IMR-90 (cell line): ENCODE measurements around the gene CRYBA2. TPM values are rescaled to one million over a fixed set of nuclear protein-coding genes. Genes with fewer than 3 reads are reported as not detected.

ENCODE experiments used
- ATAC-seq: fragments of 200-7000 bp; cut with Tn5 transposase; 2 replicates; pipeline ENCODE4 v1.9.1; 2020; ENCODE audit warnings: low read depth, mild to moderate bottlenecking, moderate library complexity
- BruUV-seq: library from RNA; stranded (reverse); fragments of 400-500 nt; replicated peaks from 2 replicates; lab custom pipeline; 2021; lab: Mats Ljungman, UMichigan
- CTCF ChIA-PET: fragments of 300-600 bp; formaldehyde crosslinking; extraction: SDS; loops from one replicate; lab custom pipeline; 2021; ENCODE audit warnings: antibody characterized with exemption; lab: Yijun Ruan, JAX
- POLR2A ChIA-PET: fragments of 300-600 bp; sonication (Branson Sonifier 250); formaldehyde crosslinking; loops from one replicate; lab custom pipeline; 2022; ENCODE audit warnings: antibody characterized with exemption; ENCODE audit not compliant: unreplicated experiment; lab: Charles Lee
- DNase-seq: peaks from one replicate; pipeline ENCODE4 v3.0.0; 2013
- H2AFZ ChIP-seq: replicated peaks from 2 replicates; pipeline ENCODE3; 2013; ENCODE audit warnings: low read length, mild to moderate bottlenecking; ENCODE audit not compliant: poor library complexity
- H2AK5ac ChIP-seq: 2 replicates; pipeline ENCODE4 v1.6.1; 2013; ENCODE audit warnings: low read depth, low read length, inconsistent platforms
- H2AK9ac ChIP-seq: replicated peaks from 2 replicates; pipeline ENCODE3; 2013; ENCODE audit warnings: mild to moderate bottlenecking, low read depth, low read length, moderate library complexity; ENCODE audit not compliant: poor library complexity
- H2BK120ac ChIP-seq: 2 replicates; pipeline ENCODE4 v1.6.1; 2013; ENCODE audit warnings: low read depth, low read length, inconsistent platforms
- H2BK15ac ChIP-seq: 3 replicates; pipeline ENCODE4 v1.6.1; 2013; ENCODE audit warnings: low read depth, low read length, inconsistent platforms
- H2BK20ac ChIP-seq: 2 replicates; pipeline ENCODE4 v1.6.1; 2013; ENCODE audit warnings: low read depth, mild to moderate bottlenecking, inconsistent platforms, low read length, moderate library complexity
- H2BK5ac ChIP-seq: 2 replicates; pipeline ENCODE4 v1.6.1; 2013; ENCODE audit warnings: mild to moderate bottlenecking, low read depth, low read length, inconsistent platforms; ENCODE audit not compliant: poor library complexity, severe bottlenecking
- H3K14ac ChIP-seq: replicated peaks from 2 replicates; pipeline ENCODE4 v1.6.1; 2013; ENCODE audit warnings: low read depth, low read length, inconsistent platforms
- H3K18ac ChIP-seq: 2 replicates; pipeline ENCODE4 v1.6.1; 2013; ENCODE audit warnings: low read depth, low read length, control low read depth
- H3K23ac ChIP-seq: 2 replicates; pipeline ENCODE4 v1.6.1; 2013; ENCODE audit warnings: low read depth, low read length, inconsistent platforms
- H3K27ac ChIP-seq: 2 replicates; pipeline ENCODE4 v1.5.1; 2013; ENCODE audit warnings: mild to moderate bottlenecking, control low read depth, low read length; ENCODE audit not compliant: insufficient read depth
- H3K27me3 ChIP-seq: 2 replicates; pipeline ENCODE4 v1.6.1; 2013; ENCODE audit warnings: low read length; ENCODE audit not compliant: control insufficient read depth, insufficient read depth
- H3K36me3 ChIP-seq: 2 replicates; pipeline ENCODE4 v1.6.1; 2013; ENCODE audit warnings: low read length, mixed read lengths; ENCODE audit not compliant: control insufficient read depth, insufficient read depth
- H3K4ac ChIP-seq: 2 replicates; pipeline ENCODE4 v1.6.1; 2013; ENCODE audit warnings: low read depth, low read length, inconsistent platforms
- H3K4me1 ChIP-seq: 2 replicates; pipeline ENCODE4 v1.6.1; 2013; ENCODE audit warnings: low read length, mixed read lengths; ENCODE audit not compliant: control insufficient read depth, insufficient read depth
- H3K4me2 ChIP-seq: 2 replicates; pipeline ENCODE4 v1.6.1; 2013; ENCODE audit warnings: low read depth, mild to moderate bottlenecking, control low read depth, low read length, moderate library complexity
- H3K4me3 ChIP-seq: 2 replicates; pipeline ENCODE4 v1.5.1; 2013; ENCODE audit warnings: low read depth, mild to moderate bottlenecking, control low read depth, low read length, moderate library complexity; ENCODE audit not compliant: insufficient read depth
- H3K56ac ChIP-seq: 2 replicates; pipeline ENCODE4 v1.6.1; 2013; ENCODE audit warnings: low read length, inconsistent platforms; ENCODE audit not compliant: insufficient read depth; ENCODE audit errors: extremely low read depth
- H3K79me1 ChIP-seq, 2 experiments: 2 replicates each; pipeline ENCODE4 v1.6.1; 2013; ENCODE audit warnings: low read length in 2 of 2, inconsistent platforms in 1 of 2, low read depth in 1 of 2
- H3K9ac ChIP-seq: 2 replicates; pipeline ENCODE4 v1.6.1; 2013; ENCODE audit warnings: low read depth, low read length, control low read depth
- H3K9me1 ChIP-seq: 2 replicates; pipeline ENCODE4 v1.6.1; 2013; ENCODE audit warnings: low read length, inconsistent platforms; ENCODE audit not compliant: insufficient read depth
- H3K9me3 ChIP-seq: 2 replicates; pipeline ENCODE4 v1.6.1; 2013; ENCODE audit warnings: low read length; ENCODE audit not compliant: control insufficient read depth, insufficient read depth
- H4K20me1 ChIP-seq: 2 replicates; pipeline ENCODE4 v1.6.1; 2013; ENCODE audit warnings: low read length, inconsistent platforms; ENCODE audit not compliant: insufficient read depth
- H4K5ac ChIP-seq: 2 replicates; pipeline ENCODE4 v1.6.1; 2013; ENCODE audit warnings: mild to moderate bottlenecking, low read depth, low read length, control low read depth
- H4K8ac ChIP-seq, 2 experiments: 2 replicates each; pipeline ENCODE4 v1.6.1; 2013; ENCODE audit warnings: low read depth in 2 of 2, low read length in 2 of 2, control low read depth in 1 of 2, inconsistent platforms in 1 of 2
- H4K91ac ChIP-seq: 2 replicates; pipeline ENCODE4 v1.6.1; 2013; ENCODE audit warnings: low read depth, low read length, inconsistent platforms; ENCODE audit not compliant: insufficient read depth
- BHLHE40 ChIP-seq: fragments of 150-350 bp; IDR thresholded peaks from 2 replicates; pipeline ENCODE4 v1.6.1; 2016; ENCODE audit warnings: mild to moderate bottlenecking, low read depth, low read length
- CEBPB ChIP-seq: IDR thresholded peaks from 2 replicates; pipeline ENCODE4 v1.6.1; 2012; ENCODE audit warnings: low read depth, low read length, improper control_type of control experiment
- CHD1 ChIP-seq: IDR thresholded peaks from 2 replicates; pipeline ENCODE4 v1.6.1; 2012; ENCODE audit warnings: low read depth, low read length, improper control_type of control experiment
- CTCF ChIP-seq: conservative IDR thresholded peaks from 2 replicates; pipeline ENCODE4 v1.5.1; 2012; ENCODE audit warnings: mild to moderate bottlenecking, low read depth, low read length, improper control_type of control experiment
- FOS ChIP-seq: fragments of 150-350 bp; IDR thresholded peaks from 2 replicates; pipeline ENCODE4 v1.6.1; 2016; ENCODE audit warnings: low read depth, low read length
- MAFK ChIP-seq: IDR thresholded peaks from 2 replicates; pipeline ENCODE4 v1.6.1; 2012; ENCODE audit warnings: low read depth, low read length, improper control_type of control experiment
- MAZ ChIP-seq: IDR thresholded peaks from 2 replicates; pipeline ENCODE4 v1.6.1; 2012; ENCODE audit warnings: low read depth, mild to moderate bottlenecking, low read length, improper control_type of control experiment, moderate library complexity, borderline replicate concordance
- MXI1 ChIP-seq: IDR thresholded peaks from 2 replicates; pipeline ENCODE4 v1.6.1; 2012; ENCODE audit warnings: low read depth, mild to moderate bottlenecking, low read length, moderate library complexity, borderline replicate concordance
- NFE2L2 ChIP-seq: fragments of 150-350 bp; IDR thresholded peaks from 2 replicates; pipeline ENCODE4 v1.6.1; 2016; ENCODE audit warnings: low read depth, mild to moderate bottlenecking, low read length
- RAD21 ChIP-seq: IDR thresholded peaks from 2 replicates; pipeline ENCODE4 v1.6.1; 2012; ENCODE audit warnings: low read length, improper control_type of control experiment
- RCOR1 ChIP-seq: IDR thresholded peaks from 2 replicates; pipeline ENCODE4 v1.6.1; 2012; ENCODE audit warnings: mild to moderate bottlenecking, low read length, improper control_type of control experiment; ENCODE audit not compliant: insufficient replicate concordance
- SMC3 ChIP-seq: fragments of 150-350 bp; IDR thresholded peaks from 2 replicates; pipeline ENCODE4 v1.6.1; 2016; ENCODE audit warnings: low read depth, mild to moderate bottlenecking, antibody characterized with exemption, low read length, moderate library complexity
- WGBS, 2 experiments: methylation state at CpG; one replicate each; pipeline versions ENCODE4 v1.1.5 to v1.1.7; 2013; ENCODE audit warnings: missing lambda C conversion rate in 2 of 2; ENCODE audit not compliant: insufficient read length in 1 of 2; ENCODE audit errors: extremely low coverage in 2 of 2; 5-methylcytosine and 5-hydroxymethylcytosine counted together
- dilution Hi-C: fragments of 300-500 bp; cut with HindIII; formaldehyde crosslinking; loops from one replicate; pipeline ENCODE4 v1.14.3; 2018; ENCODE audit warnings: low sequenced_read_pairs; ENCODE audit not compliant: unreplicated experiment
- in situ Hi-C: fragments of 300-500 bp; cut with MboI; formaldehyde crosslinking; loops from 3 replicates; pipeline ENCODE4 v1.14.3; 2019; ENCODE audit warnings: low sequenced_read_pairs, inconsistent platforms, mixed read lengths
- intact Hi-C: fragments of 100-400 bp; cut with micrococcal nuclease; formaldehyde crosslinking; loops from 2 replicates; pipeline ENCODE4 v1.10.0; 2022
- polyA plus RNA-seq, 3 experiments: library from polyadenylated mRNA; depleted of rRNA; stranded (reverse); fragments of >200 nt; gene quantifications; 2 replicates each; pipeline ENCODE4 v1.2.3, GENCODE V29; 2012; ENCODE audit warnings: low replicate concordance in 1 of 3
- total RNA-seq: library from RNA; depleted of rRNA; stranded (reverse); fragments of >200 nt; gene quantifications from 2 replicates; pipeline ENCODE4 v1.2.3, GENCODE V29; 2012
- TF ChIP-seq, protein P1 (sequence below): fragments of 150-350 bp; IDR thresholded peaks from 2 replicates; pipeline ENCODE4 v1.6.1; 2016; ENCODE audit warnings: low read depth, mild to moderate bottlenecking, low read length, moderate library complexity, borderline replicate concordance

The CRYBA2 gene
- total and polyA plus RNA-seq, 2 of the 4 experiments (the other 2 are of a cell fraction): not detected

DNA sequence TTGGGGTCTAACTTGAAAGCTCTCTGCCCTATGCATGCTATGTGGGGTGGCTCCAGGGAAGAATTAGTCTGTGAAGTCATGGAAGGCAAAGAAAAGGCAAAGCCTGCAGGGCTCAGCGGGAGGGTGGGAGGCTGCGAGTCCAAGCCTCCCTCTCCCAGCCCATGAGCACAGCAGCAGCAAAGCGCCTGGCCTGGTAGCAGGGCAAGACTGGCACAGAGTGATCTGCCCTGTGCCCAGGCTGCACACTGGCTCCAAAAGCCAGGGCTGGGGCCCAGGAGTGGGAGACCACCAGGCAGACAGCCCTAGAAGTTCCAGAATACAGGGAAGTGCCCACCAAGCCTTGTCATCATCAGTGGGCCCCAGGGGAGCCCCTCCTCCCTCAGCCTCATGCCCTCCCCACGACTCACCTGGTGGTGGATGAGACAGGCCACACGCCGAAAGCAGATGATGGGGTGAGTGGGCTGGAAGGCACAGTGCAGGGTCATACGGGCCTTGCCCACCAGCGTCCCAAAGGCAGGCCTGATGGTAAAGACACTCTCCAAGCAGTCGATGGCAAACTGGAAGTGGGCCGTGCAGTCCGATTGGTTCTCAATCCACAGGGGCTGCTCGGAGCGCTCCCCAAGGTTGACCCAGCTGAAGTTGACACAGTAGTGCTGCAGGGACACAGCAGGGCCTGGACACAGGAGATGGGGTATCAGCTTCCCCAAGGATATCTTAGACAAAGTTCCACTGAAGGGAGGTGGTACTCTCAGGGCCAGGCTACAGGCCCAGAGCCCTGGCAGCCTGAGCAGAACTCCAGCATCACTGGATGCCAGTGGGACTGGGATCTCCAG lies 36.0 kb upstream of the CRYBA2 start:
- in situ Hi-C loops (loop anchor here (5.0 kb wide), 1 partner anchor 123 kb away; no protein-coding TSS in a partner anchor), intact Hi-C loops (loop anchor here (1.0 kb wide), 3 partner anchors 33 to 126 kb away; no protein-coding TSS in a partner anchor), dilution Hi-C loops (no loop called here)
- no peak overlapping the region for H3K9ac ChIP-seq
- no peak overlapping the region for H3K4me2 ChIP-seq
- 0 out of 2 replicates have a peak, but pooled peaks cover 8% of the 10 kb centered on the region for H4K20me1 ChIP-seq
- ChIA-PET CTCF (interaction anchor here (0.6 to 1.7 kb wide), 17 partner anchors 9 to 348 kb away, joined by 3 to 17 read pairs (median 4); partner anchors contain the start of gene CFAP65), POLR2A (no interaction called here)
- H3K18ac ChIP-seq: no peak overlapping the region
- WGBS, 2 experiments: 66% methylated on average over 8 of the region's 13 CpGs; no CpG with 5 or more reads in 1 of the 2 experiments
- H2AFZ ChIP-seq: peak overlapping the region; percentile 69
- H3K27ac ChIP-seq: no peak overlapping the region
- H3K4me1 ChIP-seq: no peaks in the 10 kb centered on the region
- DNase-seq (no peak), ATAC-seq (no peak; the same call in 1 of the 2 replicates)
- no peak overlapping the region for H4K91ac ChIP-seq
- H2AK9ac ChIP-seq: peak overlapping the region; percentile 84
- H2BK15ac ChIP-seq: no peak overlapping the region
- no peak overlapping the region for H3K56ac ChIP-seq
- H2BK20ac ChIP-seq: no peak overlapping the region
- no peak overlapping the region for H2BK5ac ChIP-seq
- no peak overlapping the region for H3K4ac ChIP-seq
- H3K9me1 ChIP-seq: no peaks in the 10 kb centered on the region
- H3K36me3 ChIP-seq: no peaks in the 10 kb centered on the region
- no peak overlapping the region for H2AK5ac ChIP-seq
- H3K9me3 ChIP-seq: no peaks in the 10 kb centered on the region
- no peak overlapping the region for H2BK120ac ChIP-seq
- no peak overlapping the region for H3K23ac ChIP-seq
- H3K79me1 ChIP-seq: no peaks in the 10 kb centered on the region
- no TSS peak for BruUV-seq
- H3K4me3 ChIP-seq: no peak overlapping the region
- no peak overlapping the region for H4K5ac ChIP-seq
- TF ChIP-seq CHD1 (no peak), BHLHE40 (no peak), MAZ (no peak), RCOR1 (no peak), NFE2L2 (no peak), CTCF (no peak), RAD21 (no peak), MXI1 (no peak), FOS (no peak), MAFK (no peak), CEBPB (no peak), SMC3 (no peak)
- TF ChIP-seq, protein P1, sequence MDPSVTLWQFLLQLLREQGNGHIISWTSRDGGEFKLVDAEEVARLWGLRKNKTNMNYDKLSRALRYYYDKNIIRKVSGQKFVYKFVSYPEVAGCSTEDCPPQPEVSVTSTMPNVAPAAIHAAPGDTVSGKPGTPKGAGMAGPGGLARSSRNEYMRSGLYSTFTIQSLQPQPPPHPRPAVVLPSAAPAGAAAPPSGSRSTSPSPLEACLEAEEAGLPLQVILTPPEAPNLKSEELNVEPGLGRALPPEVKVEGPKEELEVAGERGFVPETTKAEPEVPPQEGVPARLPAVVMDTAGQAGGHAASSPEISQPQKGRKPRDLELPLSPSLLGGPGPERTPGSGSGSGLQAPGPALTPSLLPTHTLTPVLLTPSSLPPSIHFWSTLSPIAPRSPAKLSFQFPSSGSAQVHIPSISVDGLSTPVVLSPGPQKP: no peak
- no peak overlapping the region for H4K8ac ChIP-seq
- peaks cover 51% of the 10 kb centered on the region for H3K27me3 ChIP-seq
- no peak overlapping the region for H3K14ac ChIP-seq
